Measurements from ENCODE around the gene CBLB.
"Not testable (repeated sequence)": the region's sequence is repeated elsewhere in the genome, so short reads cannot be mapped to it uniquely, and the experiment has no call there.

The CBLB gene

DNA sequence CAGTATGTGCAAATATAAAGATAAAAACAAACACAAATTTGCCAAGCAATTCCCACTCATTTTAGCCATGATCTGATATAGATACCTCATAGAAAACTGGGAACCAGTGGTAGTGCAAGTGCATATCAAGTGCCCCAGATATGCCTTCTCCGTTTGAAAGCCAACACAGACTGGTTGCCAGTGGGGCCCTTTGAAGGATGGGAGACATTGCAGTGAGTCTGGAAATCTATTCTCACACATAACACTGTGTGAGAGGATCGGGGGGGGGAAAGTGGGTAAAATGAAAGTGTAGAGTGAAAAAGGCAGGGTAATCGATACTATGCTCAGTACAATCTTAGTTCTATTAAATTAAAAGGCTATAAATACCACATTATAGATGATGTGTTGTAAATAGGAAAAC, 83.0 kb downstream of the CBLB start:
- DNase-seq (ENCODE audit: low read depth) = no peak

DNA sequence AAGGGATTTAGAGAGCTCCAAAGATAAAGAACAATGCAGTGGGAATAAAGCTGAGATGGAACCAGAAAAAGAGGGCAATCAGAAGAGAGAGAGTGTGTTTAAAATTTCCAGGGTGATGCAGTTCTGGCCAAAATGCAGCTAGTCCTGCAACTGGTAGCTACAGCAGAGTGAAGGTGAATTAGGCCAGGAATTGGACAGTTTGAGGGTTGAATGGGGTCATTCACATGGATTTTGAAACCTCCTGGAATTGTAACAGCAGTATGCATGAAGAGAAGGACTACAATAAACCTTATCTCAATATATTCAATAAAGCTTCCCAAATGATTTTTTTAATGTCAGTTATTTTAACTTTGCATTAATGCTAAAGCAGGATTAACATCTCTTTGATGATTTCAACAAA, 85.2 kb downstream of the CBLB start:
- DNase-seq (ENCODE audit: low read depth) = no peak

DNA sequence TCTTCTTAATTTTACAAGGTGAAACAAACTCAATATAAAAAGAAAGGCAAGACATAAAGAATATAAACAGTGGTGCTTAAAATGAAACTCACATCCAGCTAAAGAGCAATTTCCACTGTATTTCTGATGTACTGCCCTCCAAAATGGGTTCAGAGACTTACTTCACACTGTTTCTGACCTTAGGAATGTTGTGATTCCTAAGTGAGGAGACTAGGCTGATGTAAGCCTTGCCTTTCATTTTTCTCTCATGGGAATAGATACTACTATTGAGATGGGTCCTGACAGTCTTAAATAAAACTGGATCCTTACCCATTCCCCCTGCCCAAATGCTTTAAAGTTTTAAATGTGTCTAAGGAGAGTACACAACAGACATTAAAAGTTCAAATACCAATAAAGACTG, 86.9 kb downstream of the CBLB start:
- DNase-seq (ENCODE audit: low read depth) = no peak

DNA sequence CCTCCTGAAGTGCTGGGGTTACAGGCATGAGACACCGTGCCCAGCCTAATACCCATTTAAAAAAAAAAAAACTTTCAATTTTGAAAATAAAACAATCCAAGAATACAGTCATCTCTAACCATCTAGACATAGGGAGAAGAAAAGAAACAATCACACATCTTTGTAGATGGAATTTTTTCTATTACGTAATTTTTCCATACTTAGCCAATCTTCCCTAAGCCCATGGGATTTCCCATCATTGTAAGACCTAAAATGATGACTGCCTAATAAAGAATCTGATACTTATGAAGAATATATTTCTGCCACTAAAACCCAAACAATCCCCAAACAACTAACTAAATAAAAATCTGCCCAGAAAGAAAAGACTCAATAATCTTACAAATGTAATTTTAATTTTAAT, 88.7 kb downstream of the CBLB start:
- no peak for DNase-seq (ENCODE audit: low read depth)

DNA sequence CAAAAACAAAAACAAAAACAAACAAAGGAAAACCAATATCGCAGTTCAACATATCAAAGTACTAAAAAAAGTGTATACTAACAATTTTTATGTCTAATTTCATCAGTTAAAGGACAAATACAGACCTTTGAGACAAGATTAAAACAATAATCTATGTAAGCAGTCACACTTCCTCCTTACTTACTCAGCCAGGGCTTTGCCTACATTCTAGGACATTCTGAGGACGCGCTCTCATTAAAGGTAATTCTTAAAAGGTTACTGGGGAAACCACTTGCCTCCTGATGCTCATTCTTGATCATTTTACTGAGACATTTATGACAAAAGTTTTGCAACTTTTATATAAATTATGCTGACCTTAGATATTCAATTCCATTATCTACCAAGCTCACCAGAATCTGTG, 93.4 kb downstream of the CBLB start:
- no peak for DNase-seq (ENCODE audit: low read depth)

DNA sequence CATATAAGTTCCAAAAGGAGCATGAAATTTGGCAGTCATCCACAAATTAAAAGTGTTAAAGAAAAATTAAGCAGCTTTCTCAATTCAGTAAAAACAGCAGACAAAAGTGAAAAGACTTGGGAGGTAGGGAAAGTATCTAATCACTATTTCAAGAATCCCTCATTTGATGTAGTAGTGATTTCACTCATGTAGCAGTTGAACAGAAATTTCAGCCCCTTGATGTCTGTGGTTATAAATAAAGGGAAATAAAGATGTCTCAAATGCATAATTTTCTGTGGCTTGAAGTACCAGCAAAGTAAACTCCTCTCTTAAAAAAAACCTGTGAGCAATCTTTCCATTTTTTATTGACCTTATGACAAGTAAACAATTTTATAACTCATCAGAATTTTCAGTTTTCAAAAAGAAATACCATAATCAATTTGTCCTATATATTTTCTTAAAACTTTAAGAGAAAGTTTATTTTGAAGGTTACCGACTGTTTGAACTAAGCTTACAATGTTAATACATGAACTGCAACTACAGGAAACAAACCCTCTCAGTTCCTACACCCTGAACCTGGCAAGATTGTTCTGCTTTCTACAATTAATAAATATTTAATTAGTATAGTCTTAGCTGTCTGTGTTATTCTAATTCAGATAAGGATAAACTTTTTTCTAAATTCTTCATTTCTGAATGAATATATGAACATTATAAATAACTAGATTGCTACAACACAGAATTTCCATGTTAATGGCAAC, 94.2 kb downstream of the CBLB start:
- DNase-seq (ENCODE audit: low read depth) = no peak

DNA sequence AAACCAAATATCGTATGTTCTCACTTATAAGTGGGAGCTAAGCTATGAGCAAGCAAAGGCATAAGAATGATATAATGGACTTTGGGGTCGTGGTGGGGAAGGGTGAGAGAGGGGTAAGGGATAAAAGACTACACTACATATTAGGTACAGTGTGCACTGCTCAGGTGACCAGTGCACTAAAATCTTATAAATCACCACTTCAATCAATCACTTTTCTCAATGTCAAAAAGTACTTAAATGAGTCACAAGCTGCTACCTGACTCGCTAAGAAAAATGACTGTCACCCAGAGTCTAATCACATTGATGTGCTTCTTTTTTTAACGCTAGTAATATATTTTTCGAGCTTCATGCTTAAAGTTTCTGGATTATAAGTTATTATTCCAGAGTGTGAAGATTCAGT, 95.5 kb downstream of the CBLB start:
- no peak for DNase-seq (ENCODE audit: low read depth)

DNA sequence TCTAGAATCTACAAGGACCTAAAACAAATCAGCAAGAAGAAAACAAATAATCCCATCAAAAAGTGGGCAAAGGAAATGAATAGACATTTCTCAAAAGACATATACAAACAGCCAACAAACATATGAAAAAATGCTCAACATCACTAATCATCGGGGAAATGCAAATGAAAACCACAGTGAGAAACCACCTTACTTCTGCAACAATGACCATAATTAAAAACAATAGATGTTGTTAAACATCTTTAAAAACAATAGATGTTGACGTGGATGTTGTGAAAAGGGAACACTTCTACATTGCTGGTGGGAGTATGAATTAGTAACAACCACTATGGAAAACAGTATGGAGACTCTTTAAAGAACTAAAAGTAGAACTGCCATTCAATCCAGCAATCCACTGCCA, 96.2 kb downstream of the CBLB start:
- no peak for DNase-seq (ENCODE audit: low read depth)

DNA sequence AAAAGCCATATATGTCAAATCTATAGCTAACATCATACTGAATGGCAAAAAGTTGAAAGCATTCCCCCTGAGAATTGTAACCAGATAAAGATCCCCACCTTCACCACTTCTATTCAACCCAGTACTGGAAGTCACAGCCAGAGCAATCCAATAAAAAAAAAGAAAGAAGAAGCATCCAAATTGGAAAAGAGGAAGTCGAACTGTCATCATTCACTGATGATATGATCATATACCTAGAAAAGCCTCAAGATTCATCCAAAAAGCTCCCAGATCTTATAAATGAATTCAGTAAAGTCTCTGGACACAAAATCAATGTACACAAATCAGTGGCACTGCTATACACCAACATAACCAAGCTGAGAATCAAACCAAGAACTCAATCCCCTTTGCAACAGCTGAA, 97.4 kb downstream of the CBLB start:
- DNase-seq (ENCODE audit: low read depth) = no peak

DNA sequence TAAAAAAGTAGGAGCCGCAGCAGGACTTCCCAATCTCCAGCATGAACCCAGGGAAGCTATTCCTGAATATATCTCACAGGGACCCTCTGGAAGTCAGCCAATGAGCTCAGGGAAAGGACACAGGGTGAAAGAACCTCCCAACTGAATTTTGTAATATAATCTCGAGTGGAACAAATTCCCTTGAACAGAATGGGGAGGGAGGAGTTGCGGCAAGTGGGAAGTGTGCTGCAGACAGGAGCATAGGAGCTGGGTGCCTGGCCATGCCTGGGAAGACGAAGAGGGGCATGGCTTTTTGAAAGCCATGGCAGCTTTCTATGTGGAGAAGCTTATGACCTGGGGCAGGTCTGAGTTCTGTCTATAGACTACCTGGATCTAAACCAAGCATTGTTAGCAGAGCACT, 98.4 kb downstream of the CBLB start:
- no peak for DNase-seq (ENCODE audit: low read depth)

DNA sequence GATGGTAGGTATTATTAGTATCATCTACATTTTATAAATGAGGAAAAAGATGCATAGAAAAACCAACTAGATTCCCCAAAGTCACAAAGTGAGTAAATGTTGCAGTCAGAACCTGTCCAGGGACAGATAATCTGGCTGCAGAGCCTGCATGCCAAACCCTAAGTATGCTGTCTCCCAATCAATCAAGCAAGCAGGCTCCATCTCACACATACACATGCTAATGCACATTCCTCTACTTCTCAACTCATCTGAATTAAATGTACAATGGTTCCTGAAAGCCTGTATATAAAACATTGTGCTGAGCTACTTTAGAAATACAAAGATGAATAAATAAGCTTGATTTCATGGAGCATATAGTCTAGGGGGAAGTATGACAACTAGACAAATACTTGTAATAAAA, 101.0 kb downstream of the CBLB start:
- DNase-seq (ENCODE audit: low read depth) = no peak

DNA sequence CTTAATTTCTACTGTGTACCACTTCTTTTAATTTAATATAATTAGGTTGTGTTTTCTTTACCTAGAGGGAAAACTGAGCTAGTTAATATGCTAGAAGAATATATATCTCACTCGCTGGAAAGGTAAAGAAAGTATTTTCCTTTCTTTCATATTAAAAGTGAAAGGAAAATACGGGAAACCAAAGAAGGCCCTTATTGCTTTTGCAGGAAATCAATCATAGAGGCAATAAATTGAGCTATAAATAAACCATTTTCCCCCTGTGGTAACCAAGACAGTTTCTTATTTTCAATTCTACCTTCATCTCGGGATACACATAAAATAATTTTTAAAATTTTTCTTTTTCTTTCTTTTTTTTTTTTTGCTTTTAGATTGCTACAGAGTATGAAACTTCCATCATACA, 101.6 kb downstream of the CBLB start:
- DNase-seq (ENCODE audit: low read depth) = no peak

DNA sequence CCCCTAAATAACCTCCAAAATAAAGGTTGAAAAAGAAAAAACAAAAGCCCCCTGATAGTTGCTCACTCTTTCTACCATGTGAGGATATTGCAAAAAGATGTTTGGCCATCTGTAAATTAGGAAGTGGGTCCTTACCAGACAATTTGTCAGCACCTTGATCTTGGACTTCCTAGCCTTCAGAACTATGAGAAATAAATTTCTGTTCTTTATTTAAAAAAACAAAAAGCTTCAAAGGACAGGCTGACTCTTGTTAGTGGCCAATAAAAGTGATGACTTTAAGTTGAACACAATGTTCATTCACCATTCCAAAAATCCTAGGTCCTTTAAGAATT, 103.5 kb downstream of the CBLB start:
- no peak for DNase-seq (ENCODE audit: low read depth)

DNA sequence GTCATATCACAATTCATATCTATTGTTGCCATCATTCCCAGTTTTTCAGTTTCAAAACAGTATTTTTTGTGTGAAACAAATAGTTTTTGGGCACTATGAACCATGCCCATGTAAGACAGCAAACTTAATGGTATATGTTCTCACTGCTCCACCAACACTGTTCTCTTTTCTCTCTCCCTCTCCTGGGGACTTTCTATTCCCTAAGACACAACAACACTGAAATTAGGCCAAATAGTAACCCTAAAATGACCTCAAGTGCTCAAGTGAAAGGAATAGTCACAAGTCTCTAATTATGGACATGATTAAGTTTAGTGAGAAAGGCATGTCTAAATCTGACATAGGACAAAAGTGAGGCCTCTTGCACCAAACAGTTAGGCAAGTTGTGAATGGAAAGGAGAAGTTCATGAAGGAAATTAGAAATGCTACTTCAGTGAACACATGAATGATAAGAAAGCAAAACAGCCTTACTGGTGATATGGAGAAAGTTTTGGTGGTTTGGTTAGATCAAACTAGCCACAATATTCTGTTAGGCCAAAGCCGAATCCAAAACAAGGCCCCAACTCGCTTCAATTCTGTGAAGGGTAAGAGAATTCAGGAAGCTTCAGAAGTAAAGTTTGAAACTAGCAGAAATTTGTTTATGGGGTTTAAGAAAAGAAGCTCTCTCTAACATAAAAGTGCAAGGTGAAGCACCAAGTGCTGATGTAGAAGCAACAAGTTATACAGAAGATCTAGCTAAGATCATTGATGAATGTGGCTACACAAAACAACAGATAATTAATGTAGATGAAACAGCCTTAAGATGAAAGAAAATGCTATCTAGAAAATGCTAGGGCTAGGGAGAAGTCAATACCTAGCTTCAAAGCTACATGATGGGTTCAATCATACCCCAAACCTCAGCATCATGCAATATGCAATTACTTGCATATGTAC, 104.2 kb downstream of the CBLB start:
- no peak for DNase-seq (ENCODE audit: low read depth)

DNA sequence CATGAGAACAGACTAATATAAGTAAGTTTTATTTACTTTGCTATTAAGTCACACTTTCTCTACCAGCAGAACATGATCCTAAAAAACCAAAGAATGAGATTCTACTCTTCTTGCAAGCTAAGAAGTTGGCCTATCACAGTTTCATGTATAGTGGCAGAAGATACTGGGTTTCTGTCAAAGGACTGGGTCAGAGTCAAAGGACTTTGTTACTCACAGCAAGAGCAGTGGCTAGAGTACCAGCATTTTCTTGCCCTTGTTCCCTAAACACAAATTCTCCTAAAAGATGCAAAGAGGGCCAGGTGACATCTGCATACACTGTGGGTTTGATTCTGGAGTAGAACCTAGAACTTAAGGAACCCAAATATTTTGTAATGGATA, 105.2 kb downstream of the CBLB start:
- no peak for DNase-seq (ENCODE audit: low read depth)

DNA sequence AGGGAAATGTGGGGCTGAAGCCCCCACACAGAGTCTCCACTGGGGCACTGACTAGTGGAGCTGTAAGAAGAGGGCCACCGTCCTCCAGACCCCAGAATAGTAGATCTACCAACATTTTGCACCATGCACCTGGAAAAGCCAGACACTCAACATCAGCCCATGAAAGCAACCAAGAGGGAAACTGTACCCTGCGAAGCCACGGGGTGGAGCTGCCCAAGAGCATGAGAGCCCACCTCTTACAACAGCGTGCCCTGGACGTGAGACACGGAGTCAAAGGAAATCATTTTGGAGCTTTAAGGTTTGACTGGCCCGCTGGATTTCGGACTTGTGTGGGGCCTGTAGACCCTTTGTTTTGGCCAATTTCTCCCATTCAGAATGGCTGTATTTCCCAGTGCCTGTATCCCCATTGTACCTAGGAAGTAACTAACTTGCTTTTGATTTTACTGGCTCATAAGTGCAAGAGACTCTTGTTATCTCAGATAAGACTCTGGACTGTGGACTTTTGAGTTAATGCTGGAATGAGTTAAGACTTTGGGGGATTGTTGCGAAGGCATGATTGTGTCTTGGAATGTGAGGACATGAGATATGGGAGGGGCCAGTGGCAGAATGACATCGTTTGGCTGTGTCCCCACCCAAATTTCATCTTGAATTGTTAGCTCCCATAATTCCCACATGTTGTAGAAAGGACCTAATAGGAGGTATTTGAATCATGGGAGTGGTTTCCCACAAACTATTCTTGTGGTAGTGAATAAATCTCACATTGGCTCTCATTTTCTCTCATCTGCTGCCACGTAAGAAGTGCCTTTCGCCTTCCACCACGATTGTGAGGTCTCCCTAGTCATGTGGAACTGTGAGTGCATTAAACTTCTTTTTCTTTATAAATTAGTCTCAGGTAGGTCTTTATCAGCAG, 105.8 kb downstream of the CBLB start:
- no peak for DNase-seq (ENCODE audit: low read depth)

DNA sequence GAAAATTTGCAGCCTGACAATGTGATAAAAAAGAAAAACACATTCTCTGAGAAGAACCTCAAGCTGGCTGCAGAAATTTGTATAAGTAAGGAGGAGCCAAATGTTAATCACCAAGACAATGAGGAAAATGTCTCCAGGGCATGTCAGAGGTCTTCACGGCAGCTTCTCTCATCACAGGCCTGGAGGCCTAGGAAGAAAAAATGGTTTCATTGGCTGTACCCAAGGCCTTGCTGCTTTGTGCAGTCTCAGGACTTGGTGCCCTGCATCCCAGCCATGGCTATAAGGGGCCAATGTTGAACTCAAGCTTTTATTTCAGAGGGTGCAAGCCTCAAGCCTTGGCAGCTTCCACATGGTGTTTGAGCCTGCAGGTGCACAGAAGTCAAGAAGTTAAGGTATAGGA, 106.6 kb downstream of the CBLB start:
- DNase-seq (ENCODE audit: low read depth) = not testable (repeated sequence)

DNA sequence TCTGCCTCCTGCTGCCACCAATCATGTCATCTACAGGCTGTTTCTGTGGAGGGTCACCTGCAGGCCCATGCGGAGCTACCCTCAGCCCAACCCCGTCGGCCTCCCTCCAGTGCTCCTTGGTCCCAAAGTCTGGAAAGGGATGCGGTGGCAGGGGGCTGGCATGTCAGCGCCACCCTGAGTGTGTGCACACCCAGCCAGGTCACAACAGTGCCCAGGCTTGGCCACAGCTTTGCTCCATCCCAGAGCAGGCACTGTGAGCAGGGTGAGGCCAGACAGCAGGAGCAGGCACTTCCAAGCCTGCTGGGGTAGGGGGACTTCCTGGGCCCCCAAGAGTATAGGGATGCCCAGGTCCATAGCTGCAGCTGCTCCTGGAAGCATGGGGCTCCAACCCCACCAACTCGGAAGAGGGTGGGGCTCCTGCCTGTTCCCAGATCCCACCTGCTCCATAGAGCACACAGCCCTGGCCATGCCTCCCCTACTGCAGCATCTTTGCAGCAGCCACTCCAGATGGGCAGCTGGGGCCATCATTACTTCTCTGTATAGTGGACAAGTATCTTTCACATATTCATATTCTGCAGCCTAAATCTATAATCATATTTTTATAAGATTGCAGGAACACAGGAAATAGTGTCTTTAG, 109.3 kb downstream of the CBLB start:
- DNase-seq (ENCODE audit: low read depth) = no peak

DNA sequence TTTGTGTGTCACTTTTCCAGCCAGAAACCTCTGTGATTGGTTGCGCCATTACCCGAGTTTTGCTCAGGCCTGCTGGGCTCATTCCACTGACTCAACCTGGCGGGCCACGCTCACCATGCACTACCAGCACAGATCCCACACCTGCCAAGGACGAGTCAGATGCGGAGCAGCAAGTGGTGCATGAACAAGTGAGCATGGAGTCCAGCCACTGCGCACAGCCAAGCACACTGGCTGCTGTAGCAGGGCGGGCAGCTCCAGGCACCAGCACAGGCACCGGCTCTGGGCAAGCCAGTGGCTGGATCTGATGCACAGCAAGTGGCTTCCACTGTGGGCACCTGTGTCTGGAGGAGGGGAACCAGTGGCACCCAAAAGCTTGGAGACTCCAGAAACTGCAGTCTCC, 110.4 kb downstream of the CBLB start:
- DNase-seq (ENCODE audit: low read depth) = no peak

DNA sequence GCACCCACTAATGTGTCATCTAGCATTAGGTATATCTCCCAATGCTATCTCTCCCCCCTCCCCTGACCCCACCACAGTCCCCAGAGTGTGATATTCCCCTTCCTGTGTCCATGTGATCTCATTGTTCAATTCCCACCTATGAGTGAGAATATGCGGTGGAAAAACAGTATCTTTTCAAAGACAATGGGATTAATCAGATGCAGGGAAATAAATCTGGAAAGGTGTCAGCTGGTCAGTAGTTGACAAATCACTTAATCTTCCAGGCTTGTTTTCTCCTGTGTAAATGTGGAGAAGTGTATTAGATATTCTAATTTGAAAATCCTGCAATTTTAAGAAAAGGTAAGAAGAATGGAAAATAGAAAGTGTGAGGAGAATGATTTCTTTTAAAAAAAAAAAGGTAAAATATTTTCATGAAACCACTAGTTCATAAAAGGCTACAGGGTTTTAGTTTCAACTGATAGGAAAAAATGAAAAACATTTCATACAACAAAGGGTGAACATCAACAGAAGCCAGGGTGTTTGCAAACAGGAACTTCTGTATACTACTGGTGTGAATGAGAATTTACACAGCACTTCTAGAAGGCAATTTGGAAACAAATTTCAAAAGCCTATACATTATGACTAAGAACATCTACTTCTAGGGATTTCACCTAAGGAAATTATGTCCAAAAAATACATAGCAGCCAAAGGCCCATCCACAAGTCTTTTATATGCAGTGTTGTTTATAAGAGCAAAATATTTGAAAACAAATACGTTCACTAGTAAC, 113.5 kb downstream of the CBLB start:
- DNase-seq (ENCODE audit: low read depth) = no peak

DNA sequence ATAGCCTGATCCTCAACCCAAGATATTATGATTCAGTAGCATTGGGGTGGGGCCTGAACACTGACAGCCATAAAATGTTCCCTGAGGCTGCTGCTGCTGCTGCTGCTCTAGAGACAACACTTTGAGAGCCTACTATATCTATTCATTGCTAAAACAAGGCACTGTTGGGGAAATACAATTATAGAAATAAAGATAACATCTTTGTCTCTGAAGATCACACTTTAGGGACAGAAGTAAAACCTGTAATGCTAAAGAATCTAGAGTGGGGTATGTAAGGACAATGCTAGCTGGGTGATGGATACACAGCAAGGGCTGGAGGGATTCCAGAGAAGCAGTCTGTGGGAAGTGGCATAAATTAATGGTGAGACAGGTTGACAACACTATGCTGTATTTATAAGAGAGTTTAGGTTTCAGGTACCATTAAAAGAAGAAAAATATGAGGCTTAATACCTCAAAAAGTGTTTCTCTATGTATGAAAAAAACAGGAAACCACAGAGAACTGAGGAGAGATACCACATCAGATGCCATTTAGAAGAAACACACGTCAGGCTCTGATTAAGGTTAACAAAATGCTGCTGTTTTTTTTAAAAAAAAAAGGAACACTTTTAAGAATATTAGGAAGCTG, 115.9 kb downstream of the CBLB start:
- DNase-seq (ENCODE audit: low read depth) = no peak
